Measurements from ENCODE around the gene TRIM42. TPM values are rescaled to one million over a fixed set of nuclear protein-coding genes. Genes with fewer than 3 reads are reported as not detected.

TRIM42 gene
- total and polyA plus RNA-seq, 2 donors from 2014 or later, result not detected

- TF ChIP-seq, protein P1, sequence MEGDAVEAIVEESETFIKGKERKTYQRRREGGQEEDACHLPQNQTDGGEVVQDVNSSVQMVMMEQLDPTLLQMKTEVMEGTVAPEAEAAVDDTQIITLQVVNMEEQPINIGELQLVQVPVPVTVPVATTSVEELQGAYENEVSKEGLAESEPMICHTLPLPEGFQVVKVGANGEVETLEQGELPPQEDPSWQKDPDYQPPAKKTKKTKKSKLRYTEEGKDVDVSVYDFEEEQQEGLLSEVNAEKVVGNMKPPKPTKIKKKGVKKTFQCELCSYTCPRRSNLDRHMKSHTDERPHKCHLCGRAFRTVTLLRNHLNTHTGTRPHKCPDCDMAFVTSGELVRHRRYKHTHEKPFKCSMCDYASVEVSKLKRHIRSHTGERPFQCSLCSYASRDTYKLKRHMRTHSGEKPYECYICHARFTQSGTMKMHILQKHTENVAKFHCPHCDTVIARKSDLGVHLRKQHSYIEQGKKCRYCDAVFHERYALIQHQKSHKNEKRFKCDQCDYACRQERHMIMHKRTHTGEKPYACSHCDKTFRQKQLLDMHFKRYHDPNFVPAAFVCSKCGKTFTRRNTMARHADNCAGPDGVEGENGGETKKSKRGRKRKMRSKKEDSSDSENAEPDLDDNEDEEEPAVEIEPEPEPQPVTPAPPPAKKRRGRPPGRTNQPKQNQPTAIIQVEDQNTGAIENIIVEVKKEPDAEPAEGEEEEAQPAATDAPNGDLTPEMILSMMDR (IDR thresholded peaks at IDR 0.05; ENCODE audit: borderline replicate concordance, extremely low read depth, insufficient read depth), result no peak
- Histone ChIP-seq H3K27ac (ENCODE audit: low read depth in 2 of 2, low read length in 2 of 2) (no peak overlapping the region), H3K36me3 (ENCODE audit: control insufficient read depth in 2 of 3, insufficient read depth in 3 of 3, low read length in 3 of 3) (no peaks in the 10 kb centered on the region), H3K27me3 (ENCODE audit: control insufficient read depth, insufficient read depth, low read length) (no peaks in the 10 kb centered on the region), H3K9me3 (ENCODE audit: control insufficient read depth in 2 of 3, insufficient read depth in 1 of 3, low read length in 3 of 3) (no peaks in the 10 kb centered on the region), H3K9ac (ENCODE audit: low read length in 3 of 3) (no peak overlapping the region), H3K4me1 (ENCODE audit: control insufficient read depth in 2 of 3, insufficient read depth in 2 of 3, low read depth in 1 of 3, low read length in 3 of 3) (no peaks in the 10 kb centered on the region), H3K4me3 (ENCODE audit: low read length in 3 of 3) (no peak overlapping the region)
- FAIRE-seq (no peak), DNase-seq (no peak)
- intact Hi-C loops (cut with DNase I), result no loop called here
Measured at GRCh38 chr3:140630366-140630765, 47.5 kb upstream of the TRIM42 start.

DNA sequence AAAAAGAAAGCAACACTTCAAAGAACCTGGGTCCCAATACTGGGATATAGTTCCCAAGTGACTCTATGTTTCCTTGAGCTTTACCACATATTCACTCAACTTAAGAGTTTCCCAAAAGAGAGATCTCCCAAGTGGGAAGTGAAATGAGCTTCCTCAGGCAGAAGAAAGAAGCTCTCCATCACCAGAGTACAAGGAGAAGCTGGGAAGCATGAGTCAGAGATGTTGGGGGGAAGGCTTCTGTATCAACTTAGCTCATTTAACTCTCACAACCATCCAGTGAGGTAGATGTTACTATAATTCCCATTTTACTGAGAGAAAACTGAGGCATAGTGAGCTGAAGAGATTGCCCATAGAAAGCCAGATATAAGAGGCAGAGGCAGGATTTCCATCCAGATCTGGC lies 47.0 kb upstream of the TRIM42 start:
- H3K27ac ChIP-seq (ENCODE audit: low read depth in 2 of 2, low read length in 2 of 2), result no peak overlapping the region
- no peak for DNase-seq
- no peak overlapping the region for H3K4me3 ChIP-seq (ENCODE audit: low read length in 3 of 3)
- H3K9ac ChIP-seq (ENCODE audit: low read length in 3 of 3), result no peak overlapping the region
- no peaks in the 10 kb centered on the region for H3K36me3 ChIP-seq (ENCODE audit: control insufficient read depth in 2 of 3, insufficient read depth in 3 of 3, low read length in 3 of 3)
- intact Hi-C loops (cut with DNase I), result no loop called here
- no peaks in the 10 kb centered on the region for H3K27me3 ChIP-seq (ENCODE audit: control insufficient read depth, insufficient read depth, low read length)
- TF ChIP-seq, protein P1 (IDR thresholded peaks at IDR 0.05; ENCODE audit: borderline replicate concordance, extremely low read depth, insufficient read depth), result no peak
- no peak for FAIRE-seq
- no peaks in the 10 kb centered on the region for H3K9me3 ChIP-seq (ENCODE audit: control insufficient read depth in 2 of 3, insufficient read depth in 1 of 3, low read length in 3 of 3)
- no peaks in the 10 kb centered on the region for H3K4me1 ChIP-seq (ENCODE audit: control insufficient read depth in 2 of 3, insufficient read depth in 2 of 3, low read depth in 1 of 3, low read length in 3 of 3)

GRCh38 chr3:140635276-140635675 lies 42.6 kb upstream of the TRIM42 start:
- Histone ChIP-seq H3K27me3 (ENCODE audit: control insufficient read depth, insufficient read depth, low read length) (no peaks in the 10 kb centered on the region), H3K4me1 (ENCODE audit: control insufficient read depth in 2 of 3, insufficient read depth in 2 of 3, low read depth in 1 of 3, low read length in 3 of 3) (peaks cover 0 to 2% (median 0%) of the 10 kb centered on the region in 3 donors), H3K9ac (ENCODE audit: low read length in 3 of 3) (no peak overlapping the region), H3K27ac (ENCODE audit: low read depth in 2 of 2, low read length in 2 of 2) (no peak overlapping the region), H3K4me3 (ENCODE audit: low read length in 3 of 3) (no peak overlapping the region), H3K36me3 (ENCODE audit: control insufficient read depth in 2 of 3, insufficient read depth in 3 of 3, low read length in 3 of 3) (no peaks in the 10 kb centered on the region), H3K9me3 (ENCODE audit: control insufficient read depth in 2 of 3, insufficient read depth in 1 of 3, low read length in 3 of 3) (no peaks in the 10 kb centered on the region)
- DNase-seq (no peak), FAIRE-seq (no peak)
- TF ChIP-seq, protein P1 (IDR thresholded peaks at IDR 0.05; ENCODE audit: borderline replicate concordance, extremely low read depth, insufficient read depth), result no peak
- intact Hi-C loops (cut with DNase I), result no loop called here
